HL-60 (cell line): ENCODE results near the gene ZNF814.
"Not testable (repeated sequence)": the region's sequence is repeated elsewhere in the genome, so short reads cannot be mapped to it uniquely, and the experiment has no call there.

Experiments used
- DNase-seq, 2 experiments: peaks; one replicate each; pipeline ENCODE4 v3.0.0-alpha.2; 2010 to 2020; ENCODE audit warnings: low read depth in 1 of 2, low spot score in 1 of 2
- H3K27ac ChIP-seq: fragments of 250-450 bp; sonication (Bioruptor Pico); replicated peaks from 2 replicates; pipeline ENCODE4 v1.5.1; 2020; ENCODE audit warnings: mild to moderate bottlenecking, moderate library complexity
- H3K27me3 ChIP-seq: fragments of 250-450 bp; sonication (Bioruptor Pico); 2 replicates; pipeline ENCODE4 v1.5.1; 2021; ENCODE audit warnings: mild to moderate bottlenecking, moderate library complexity; ENCODE audit not compliant: insufficient read depth, poor library complexity, severe bottlenecking
- H3K4me3 ChIP-seq: replicated peaks from 2 replicates; pipeline ENCODE4 v1.5.1; 2011; ENCODE audit warnings: mild to moderate bottlenecking, control low read depth, low read length; ENCODE audit not compliant: insufficient read depth
- GABPA ChIP-seq: IDR thresholded peaks from 2 replicates; pipeline ENCODE4 v1.6.1; 2012; ENCODE audit warnings: low read depth
- POLR2AphosphoS5 ChIP-seq: IDR thresholded peaks from 2 replicates; pipeline ENCODE4 v1.6.1; 2012; ENCODE audit warnings: low read depth
- SPI1 ChIP-seq: IDR thresholded peaks from 2 replicates; pipeline ENCODE4 v1.6.1; 2012; ENCODE audit warnings: low read depth, mild to moderate bottlenecking, borderline replicate concordance
- TF ChIP-seq, protein P1 (sequence below): IDR thresholded peaks from one replicate; pipeline ENCODE4 v1.5.1; 2011; ENCODE audit warnings: low read length, control low read depth, inconsistent platforms; ENCODE audit not compliant: insufficient read depth
- TF ChIP-seq, protein P2 (sequence below): IDR thresholded peaks from 2 replicates; pipeline ENCODE4 v1.6.1; 2012; ENCODE audit warnings: low read depth; ENCODE audit not compliant: insufficient replicate concordance

Gene ZNF814

DNA sequence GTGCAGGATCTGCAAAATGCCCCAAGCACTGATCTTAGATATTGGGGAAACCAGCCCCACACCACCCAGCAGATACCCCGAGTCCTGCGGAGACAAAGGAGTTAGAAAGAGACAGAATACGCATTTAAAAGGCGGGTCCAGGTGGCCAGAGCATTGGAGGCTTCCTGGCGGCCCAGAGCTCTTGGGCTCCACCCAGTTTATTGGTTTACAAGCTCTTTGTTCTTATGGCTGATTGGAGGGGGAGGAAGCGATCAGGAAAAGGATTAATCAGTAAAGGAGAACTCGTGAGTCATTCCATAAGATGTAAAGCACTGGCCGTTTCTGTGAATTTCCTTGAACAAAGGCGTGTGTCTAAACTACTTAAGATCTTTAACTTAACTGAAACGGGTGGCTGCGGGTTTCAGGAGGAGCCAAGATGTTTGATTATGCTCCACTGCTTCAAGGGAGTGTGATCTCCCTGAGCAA lies 38.3 kb downstream of the ZNF814 start:
- H3K27me3 ChIP-seq = no peaks in the 10 kb centered on the region
- H3K27ac ChIP-seq = peak overlapping the region; percentile 85
- TF ChIP-seq, protein P1, sequence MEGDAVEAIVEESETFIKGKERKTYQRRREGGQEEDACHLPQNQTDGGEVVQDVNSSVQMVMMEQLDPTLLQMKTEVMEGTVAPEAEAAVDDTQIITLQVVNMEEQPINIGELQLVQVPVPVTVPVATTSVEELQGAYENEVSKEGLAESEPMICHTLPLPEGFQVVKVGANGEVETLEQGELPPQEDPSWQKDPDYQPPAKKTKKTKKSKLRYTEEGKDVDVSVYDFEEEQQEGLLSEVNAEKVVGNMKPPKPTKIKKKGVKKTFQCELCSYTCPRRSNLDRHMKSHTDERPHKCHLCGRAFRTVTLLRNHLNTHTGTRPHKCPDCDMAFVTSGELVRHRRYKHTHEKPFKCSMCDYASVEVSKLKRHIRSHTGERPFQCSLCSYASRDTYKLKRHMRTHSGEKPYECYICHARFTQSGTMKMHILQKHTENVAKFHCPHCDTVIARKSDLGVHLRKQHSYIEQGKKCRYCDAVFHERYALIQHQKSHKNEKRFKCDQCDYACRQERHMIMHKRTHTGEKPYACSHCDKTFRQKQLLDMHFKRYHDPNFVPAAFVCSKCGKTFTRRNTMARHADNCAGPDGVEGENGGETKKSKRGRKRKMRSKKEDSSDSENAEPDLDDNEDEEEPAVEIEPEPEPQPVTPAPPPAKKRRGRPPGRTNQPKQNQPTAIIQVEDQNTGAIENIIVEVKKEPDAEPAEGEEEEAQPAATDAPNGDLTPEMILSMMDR = no peak
- TF ChIP-seq SPI1 (no peak), POLR2AphosphoS5 (no peak), GABPA (no peak)
- TF ChIP-seq, protein P2, sequence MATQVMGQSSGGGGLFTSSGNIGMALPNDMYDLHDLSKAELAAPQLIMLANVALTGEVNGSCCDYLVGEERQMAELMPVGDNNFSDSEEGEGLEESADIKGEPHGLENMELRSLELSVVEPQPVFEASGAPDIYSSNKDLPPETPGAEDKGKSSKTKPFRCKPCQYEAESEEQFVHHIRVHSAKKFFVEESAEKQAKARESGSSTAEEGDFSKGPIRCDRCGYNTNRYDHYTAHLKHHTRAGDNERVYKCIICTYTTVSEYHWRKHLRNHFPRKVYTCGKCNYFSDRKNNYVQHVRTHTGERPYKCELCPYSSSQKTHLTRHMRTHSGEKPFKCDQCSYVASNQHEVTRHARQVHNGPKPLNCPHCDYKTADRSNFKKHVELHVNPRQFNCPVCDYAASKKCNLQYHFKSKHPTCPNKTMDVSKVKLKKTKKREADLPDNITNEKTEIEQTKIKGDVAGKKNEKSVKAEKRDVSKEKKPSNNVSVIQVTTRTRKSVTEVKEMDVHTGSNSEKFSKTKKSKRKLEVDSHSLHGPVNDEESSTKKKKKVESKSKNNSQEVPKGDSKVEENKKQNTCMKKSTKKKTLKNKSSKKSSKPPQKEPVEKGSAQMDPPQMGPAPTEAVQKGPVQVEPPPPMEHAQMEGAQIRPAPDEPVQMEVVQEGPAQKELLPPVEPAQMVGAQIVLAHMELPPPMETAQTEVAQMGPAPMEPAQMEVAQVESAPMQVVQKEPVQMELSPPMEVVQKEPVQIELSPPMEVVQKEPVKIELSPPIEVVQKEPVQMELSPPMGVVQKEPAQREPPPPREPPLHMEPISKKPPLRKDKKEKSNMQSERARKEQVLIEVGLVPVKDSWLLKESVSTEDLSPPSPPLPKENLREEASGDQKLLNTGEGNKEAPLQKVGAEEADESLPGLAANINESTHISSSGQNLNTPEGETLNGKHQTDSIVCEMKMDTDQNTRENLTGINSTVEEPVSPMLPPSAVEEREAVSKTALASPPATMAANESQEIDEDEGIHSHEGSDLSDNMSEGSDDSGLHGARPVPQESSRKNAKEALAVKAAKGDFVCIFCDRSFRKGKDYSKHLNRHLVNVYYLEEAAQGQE = no peak
- H3K4me3 ChIP-seq = peak overlapping the region; percentile 57
- no peak for DNase-seq

- peak; percentile 74 to 88 for DNase-seq
- peak within 1 kb of the TSS; percentile 57 for H3K4me3 ChIP-seq
- peak; percentile 79 for TF ChIP-seq POLR2AphosphoS5
- peak; percentile 66 for TF ChIP-seq GABPA
- peak within 1 kb of the TSS; percentile 85 for H3K27ac ChIP-seq
- H3K27me3 ChIP-seq = not testable (repeated sequence)
Observed at GRCh38 chr19:57849666-57850473, 39.0 kb downstream of the ZNF814 start, which contains the start of gene ZNF587. Gene ZNF587 (plus strand): TSS chr19:57849859. CDS start chr19:57850039, 180 bp downstream.

GRCh38 chr19:57849162-57849665 lies 39.6 kb downstream of the ZNF814 start:
- H3K27ac ChIP-seq = peak overlapping the region; percentile 85
- not testable (repeated sequence) for DNase-seq, H3K27me3 ChIP-seq, H3K4me3 ChIP-seq

DNA sequence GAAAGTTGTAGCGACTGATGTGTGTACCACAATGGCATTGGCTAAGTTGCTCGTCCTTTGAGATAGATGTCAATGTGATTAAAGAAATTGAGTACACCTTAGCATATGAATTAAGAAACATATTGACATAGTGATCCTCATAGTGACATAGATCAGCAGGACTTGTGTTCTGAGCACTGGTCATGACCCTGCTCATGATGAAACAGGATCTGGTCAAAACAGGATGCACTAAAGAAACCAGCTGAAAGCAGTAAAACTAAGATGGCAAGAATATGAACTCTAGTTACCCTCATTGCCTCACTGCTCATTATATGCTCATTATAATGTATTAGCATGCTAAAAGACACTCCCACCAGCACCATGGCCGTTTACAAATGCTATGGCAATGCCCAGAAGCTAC lies 41.7 kb downstream of the ZNF814 start:
- not testable (repeated sequence) for H3K27ac ChIP-seq, DNase-seq, H3K4me3 ChIP-seq, H3K27me3 ChIP-seq

- TF ChIP-seq, protein P2 = no peak
- no peak for TF ChIP-seq POLR2AphosphoS5
- TF ChIP-seq, protein P1 = no peak
- TF ChIP-seq SPI1 = no peak
- no peak for TF ChIP-seq GABPA
- Histone ChIP-seq H3K27ac (no peak overlapping the region), H3K4me3 (no peak overlapping the region), H3K27me3 (no peaks in the 10 kb centered on the region)
- no peak for DNase-seq
Observed at GRCh38 chr19:57841122-57841763, 47.6 kb downstream of the ZNF814 start.

GRCh38 chr19:57838622-57839191 lies 50.1 kb downstream of the ZNF814 start:
- not testable (repeated sequence) for DNase-seq, H3K27ac ChIP-seq, H3K27me3 ChIP-seq

GRCh38 chr19:57836991-57837390 lies 51.8 kb downstream of the ZNF814 start:
- H3K27me3 ChIP-seq, H3K27ac ChIP-seq, DNase-seq, H3K4me3 ChIP-seq: not testable (repeated sequence)

More at GRCh38 chr19:57838622-57839191, 50.1 kb downstream of the ZNF814 start:
- not testable (repeated sequence) for H3K4me3 ChIP-seq
